Liver (tissue), 3 donors: ENCODE measurements around the gene DCAF8.

Experiments used
- CTCF ChIP-seq: fragments of 150-350 bp; IDR thresholded peaks from 2 replicates; pipeline ENCODE4 v1.5.1; 2017; ENCODE audit warnings: improper control_type of control experiment, low read depth, low read length; ENCODE audit not compliant: missing input control
- REST ChIP-seq: IDR thresholded peaks from 2 replicates; pipeline ENCODE4 v1.6.1; 2016; ENCODE audit warnings: antibody characterized with exemption, mild to moderate bottlenecking
- RXRA ChIP-seq, 2 donors: IDR thresholded peaks; 2 replicates each; pipeline ENCODE4 v1.6.1; 2017 to 2018; ENCODE audit warnings: antibody characterized with exemption in 2 of 2, mild to moderate bottlenecking in 1 of 2
- donor health status: healthy.
- donor health status: healthy.

GRCh38 chr1:160186729-160187128 lies 75.6 kb downstream of the DCAF8 start:
- TF ChIP-seq RXRA (IDR thresholded peaks at IDR 0.05) (no peak), REST (no peak), CTCF (no peak)
